Esophagus muscularis mucosa (tissue), 4 donors: ENCODE data around the gene MTUS2.

Source experiments
- CTCF ChIP-seq, 3 experiments: fragments of 200-600 bp in 2 of 3; fragments of 450-650 bp in 1 of 3; sonication (generic) in 2 of 3; IDR thresholded peaks; one replicate each; pipeline ENCODE4 v1.5.1; 2017 to 2019; ENCODE audit warnings: antibody characterized with exemption in 3 of 3, mild to moderate bottlenecking in 2 of 3, moderate library complexity in 1 of 3
- EP300 ChIP-seq: sonication (generic); formaldehyde crosslinking; IDR thresholded peaks from one replicate; pipeline ENCODE4 v1.6.1; 2017; ENCODE audit warnings: antibody characterized with exemption
- POLR2A ChIP-seq: fragments of 450-650 bp; IDR thresholded peaks from one replicate; pipeline ENCODE4 v1.6.1; 2017; ENCODE audit warnings: antibody characterized with exemption, moderate library complexity, mild to moderate bottlenecking, low read depth
- POLR2AphosphoS5 ChIP-seq, 2 donors: sonication (generic); formaldehyde crosslinking; IDR thresholded peaks; one replicate each; pipeline ENCODE4 v1.6.1; 2017; ENCODE audit warnings: antibody characterized with exemption in 2 of 2

- no peak for TF ChIP-seq CTCF (IDR thresholded peaks at IDR 0.05)
- no peak for TF ChIP-seq POLR2A
- no peak for TF ChIP-seq POLR2AphosphoS5 (IDR thresholded peaks at IDR 0.05)
- no peak for TF ChIP-seq EP300
These were observed 667.6 kb downstream of the MTUS2 start for GRCh38 chr13:29487466-29488454.
